ENCODE measurements around the gene GLMP.

Gene GLMP

DNA sequence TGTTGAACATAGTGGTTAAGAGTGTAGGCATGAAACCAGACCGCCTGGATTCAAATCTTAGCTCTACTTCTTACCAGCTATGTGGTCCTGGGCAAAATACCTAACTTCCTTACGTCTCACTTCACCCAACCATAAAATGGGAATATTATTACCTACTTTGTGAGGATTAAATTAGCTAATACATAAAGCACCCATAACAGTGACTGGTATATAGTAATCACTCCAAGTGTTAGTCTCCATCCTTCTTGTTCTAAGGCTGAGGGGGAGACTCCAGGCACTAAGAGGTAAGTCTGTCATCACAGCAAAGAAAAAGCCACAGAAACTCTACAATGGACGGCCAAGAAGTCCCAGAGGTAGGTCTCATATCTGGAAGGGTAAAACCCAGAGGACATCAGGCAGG, 15.6 kb downstream of the GLMP start:
- Histone ChIP-seq H3K36me3 (replicated peaks) (peaks cover 24% of the 10 kb centered on the region), H3K27ac (no peak overlapping the region), H3K4me3 (ENCODE audit: low read depth, low read length) (no peak overlapping the region), H3K27me3 (replicated peaks) (no peaks in the 10 kb centered on the region)
- in situ Hi-C loops (cut with HindIII; ENCODE audit: low pct_ligation_motif_present, low sequenced_read_pairs): no loop called here
- TF ChIP-seq CTCF (IDR thresholded peaks at IDR 0.05; ENCODE audit: low read depth, low read length, missing control alignments): no peak
- DNase-seq: no peak

DNA sequence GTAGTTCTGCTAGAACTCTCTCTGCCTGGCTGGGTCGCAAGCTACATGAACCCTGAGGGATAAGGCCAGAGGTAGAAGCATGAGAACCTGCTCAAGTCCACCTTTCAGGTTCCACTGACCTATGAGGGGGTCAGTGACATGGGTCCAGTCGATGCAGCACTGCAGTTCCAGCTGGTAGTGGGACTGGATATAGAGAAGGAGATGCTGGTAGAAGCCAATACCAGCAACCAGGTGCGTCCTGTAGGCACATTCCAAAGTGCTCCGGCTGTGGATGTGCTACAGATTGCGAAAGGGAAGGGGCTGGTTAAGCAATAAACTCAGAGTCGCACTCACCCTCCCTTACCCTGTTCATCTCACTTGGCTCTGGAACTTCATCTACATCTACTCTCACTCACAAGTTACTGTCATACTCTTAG, 18.5 kb downstream of the GLMP start:
- no peak for DNase-seq
- in situ Hi-C loops (cut with HindIII; ENCODE audit: low pct_ligation_motif_present, low sequenced_read_pairs): no loop called here
- TF ChIP-seq CTCF (IDR thresholded peaks at IDR 0.05; ENCODE audit: low read depth, low read length, missing control alignments): no peak
- Histone ChIP-seq H3K36me3 (replicated peaks) (peaks cover 46% of the 10 kb centered on the region), H3K27me3 (replicated peaks) (no peaks in the 10 kb centered on the region), H3K27ac (no peak overlapping the region), H3K4me3 (ENCODE audit: low read depth, low read length) (no peak overlapping the region)

- DNase-seq: no peak
- Histone ChIP-seq H3K4me3 (ENCODE audit: low read depth, low read length) (no peak overlapping the region), H3K36me3 (replicated peaks) (peaks cover 50% of the 10 kb centered on the region), H3K27ac (no peak overlapping the region), H3K27me3 (replicated peaks) (no peaks in the 10 kb centered on the region)
- in situ Hi-C loops (cut with HindIII; ENCODE audit: low pct_ligation_motif_present, low sequenced_read_pairs): no loop called here
- no peak for TF ChIP-seq CTCF (IDR thresholded peaks at IDR 0.05; ENCODE audit: low read depth, low read length, missing control alignments)
Measured at GRCh38 chr1:156276532-156276931, 18.9 kb downstream of the GLMP start.

DNA sequence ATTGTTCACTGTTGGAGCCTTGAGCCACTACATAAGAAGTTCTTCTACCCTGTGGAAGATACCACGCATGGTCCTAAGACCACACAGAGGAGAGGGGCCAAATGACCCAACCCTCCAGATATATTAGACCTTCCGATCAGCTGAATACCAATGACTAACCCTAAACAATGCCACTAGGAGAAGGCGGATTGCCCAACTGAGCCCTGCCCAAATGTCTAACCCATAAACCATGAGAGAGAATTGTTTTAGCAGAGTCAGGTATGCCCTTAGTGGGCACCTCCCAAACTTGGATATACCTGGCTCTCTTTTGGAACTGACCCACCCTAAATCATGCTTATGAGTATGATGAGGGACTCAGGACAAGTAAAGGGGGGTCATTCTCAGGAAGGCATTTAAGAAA, 25.2 kb downstream of the GLMP start:
- Histone ChIP-seq H3K27me3 (replicated peaks) (no peaks in the 10 kb centered on the region), H3K4me3 (ENCODE audit: low read depth, low read length) (no peak overlapping the region), H3K27ac (no peak overlapping the region), H3K36me3 (replicated peaks) (peaks cover 82% of the 10 kb centered on the region)
- in situ Hi-C loops (cut with HindIII; ENCODE audit: low pct_ligation_motif_present, low sequenced_read_pairs): no loop called here
- no peak for TF ChIP-seq CTCF (IDR thresholded peaks at IDR 0.05; ENCODE audit: low read depth, low read length, missing control alignments)
- no peak for DNase-seq

GRCh38 chr1:156268336-156268735, 27.1 kb downstream of the GLMP start:
- peak; percentile 27 for DNase-seq
- Histone ChIP-seq H3K4me3 (ENCODE audit: low read depth, low read length) (no peak overlapping the region), H3K27ac (no peak overlapping the region), H3K36me3 (replicated peaks) (peaks cover 84% of the 10 kb centered on the region), H3K27me3 (replicated peaks) (no peaks in the 10 kb centered on the region)
- no peak for TF ChIP-seq CTCF (IDR thresholded peaks at IDR 0.05; ENCODE audit: low read depth, low read length, missing control alignments)
- in situ Hi-C loops (cut with HindIII; ENCODE audit: low pct_ligation_motif_present, low sequenced_read_pairs): no loop called here

GRCh38 chr1:156266051-156266450, 29.4 kb downstream of the GLMP start:
- H3K4me3 ChIP-seq (ENCODE audit: low read depth, low read length): no peak overlapping the region
- in situ Hi-C loops (cut with HindIII; ENCODE audit: low pct_ligation_motif_present, low sequenced_read_pairs): no loop called here
- no peaks in the 10 kb centered on the region for H3K27me3 ChIP-seq (replicated peaks)
- no peak for DNase-seq
- H3K36me3 ChIP-seq (replicated peaks): peaks cover 85% of the 10 kb centered on the region
- no peak for TF ChIP-seq CTCF (IDR thresholded peaks at IDR 0.05; ENCODE audit: low read depth, low read length, missing control alignments)
- no peak overlapping the region for H3K27ac ChIP-seq

Data from brain microvascular endothelial cell (primary cell).